Thoracic aorta (tissue), 2 donors: ENCODE results near the gene MATN4. TPM values are rescaled to one million over a fixed set of nuclear protein-coding genes. Genes with fewer than 3 reads are reported as not detected.

ENCODE experiments used
- ATAC-seq: fragments of 150-250 bp; one replicate; pipeline ENCODE4 v1.8.0; 2017; ENCODE audit warnings: low read depth; ENCODE audit not compliant: insufficient number of reproducible peaks, low FRiP score
- DNase-seq: peaks from one replicate; pipeline ENCODE4 v3.0.0-alpha.2; 2020; ENCODE audit warnings: low spot score
- H3K27ac ChIP-seq, 2 donors: fragments of 200-600 bp; sonication (generic); 1 replicate in 1 of 2; 2 replicates in 1 of 2; pipeline ENCODE4 v1.5.1; 2016; ENCODE audit warnings: mild to moderate bottlenecking in 2 of 2, moderate library complexity in 2 of 2
- H3K27me3 ChIP-seq: fragments of 200-600 bp; sonication (generic); replicated peaks from 2 replicates; pipeline ENCODE4 v1.6.0; 2016; ENCODE audit warnings: mild to moderate bottlenecking; ENCODE audit not compliant: insufficient read depth
- H3K36me3 ChIP-seq: fragments of 200-600 bp; sonication (generic); one replicate; pipeline ENCODE4 v1.5.1; 2016
- H3K4me1 ChIP-seq, 2 donors: fragments of 200-600 bp; sonication (generic); 1 replicate in 1 of 2; 2 replicates in 1 of 2; pipeline versions ENCODE4 v1.5.1 to v1.6.0; 2016; ENCODE audit warnings: low read depth in 2 of 2, mild to moderate bottlenecking in 1 of 2; ENCODE audit not compliant: control insufficient read depth in 1 of 2
- H3K4me3 ChIP-seq: fragments of 200-600 bp; sonication (generic); 2 replicates; pipeline ENCODE4 v1.5.1; 2016; ENCODE audit warnings: mild to moderate bottlenecking
- H3K9me3 ChIP-seq: fragments of 200-600 bp; sonication (generic); 2 replicates; pipeline ENCODE4 v1.5.1; 2016
- total RNA-seq, 2 donors: library from RNA; depleted of rRNA; stranded (reverse); fragments of >200 nt; gene quantifications; one replicate each; pipeline versions ENCODE4 v1.1.0 to v1.2.3, GENCODE V29; 2016
- TF ChIP-seq, protein P1 (sequence below): fragments of 200-600 bp; sonication (generic); IDR thresholded peaks from one replicate; pipeline ENCODE4 v1.5.1; 2019; ENCODE audit warnings: antibody characterized with exemption

The MATN4 gene
- total RNA-seq, 2 donors from 2014 or later = 0.27 TPM; not detected in 1

DNA sequence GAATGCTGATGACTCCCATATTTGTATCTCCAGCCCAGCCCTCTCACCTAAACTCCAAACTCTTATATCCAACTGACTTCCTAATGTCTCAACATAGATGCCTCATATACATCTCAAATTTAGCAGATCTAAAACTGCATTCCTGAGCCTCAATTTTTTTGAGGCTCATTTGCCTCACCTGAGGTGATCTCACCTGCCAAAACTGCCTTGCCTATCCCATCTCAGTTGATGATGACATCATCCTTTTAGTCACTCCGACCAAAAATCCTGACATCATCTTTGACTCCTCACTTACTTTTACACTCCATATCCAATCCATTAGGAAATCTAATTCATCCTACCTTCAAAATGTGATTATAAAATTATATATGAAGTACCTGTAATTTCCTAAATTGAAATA is 28.1 kb downstream of the MATN4 start:
- Histone ChIP-seq H3K4me1 (no peaks in the 10 kb centered on the region), H3K36me3 (no peaks in the 10 kb centered on the region), H3K4me3 (no peak overlapping the region), H3K27me3 (no peaks in the 10 kb centered on the region), H3K27ac (no peak overlapping the region), H3K9me3 (no peaks in the 10 kb centered on the region)
- no peak for DNase-seq
- ATAC-seq = no peak
- TF ChIP-seq, protein P1, sequence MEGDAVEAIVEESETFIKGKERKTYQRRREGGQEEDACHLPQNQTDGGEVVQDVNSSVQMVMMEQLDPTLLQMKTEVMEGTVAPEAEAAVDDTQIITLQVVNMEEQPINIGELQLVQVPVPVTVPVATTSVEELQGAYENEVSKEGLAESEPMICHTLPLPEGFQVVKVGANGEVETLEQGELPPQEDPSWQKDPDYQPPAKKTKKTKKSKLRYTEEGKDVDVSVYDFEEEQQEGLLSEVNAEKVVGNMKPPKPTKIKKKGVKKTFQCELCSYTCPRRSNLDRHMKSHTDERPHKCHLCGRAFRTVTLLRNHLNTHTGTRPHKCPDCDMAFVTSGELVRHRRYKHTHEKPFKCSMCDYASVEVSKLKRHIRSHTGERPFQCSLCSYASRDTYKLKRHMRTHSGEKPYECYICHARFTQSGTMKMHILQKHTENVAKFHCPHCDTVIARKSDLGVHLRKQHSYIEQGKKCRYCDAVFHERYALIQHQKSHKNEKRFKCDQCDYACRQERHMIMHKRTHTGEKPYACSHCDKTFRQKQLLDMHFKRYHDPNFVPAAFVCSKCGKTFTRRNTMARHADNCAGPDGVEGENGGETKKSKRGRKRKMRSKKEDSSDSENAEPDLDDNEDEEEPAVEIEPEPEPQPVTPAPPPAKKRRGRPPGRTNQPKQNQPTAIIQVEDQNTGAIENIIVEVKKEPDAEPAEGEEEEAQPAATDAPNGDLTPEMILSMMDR = no peak

DNA sequence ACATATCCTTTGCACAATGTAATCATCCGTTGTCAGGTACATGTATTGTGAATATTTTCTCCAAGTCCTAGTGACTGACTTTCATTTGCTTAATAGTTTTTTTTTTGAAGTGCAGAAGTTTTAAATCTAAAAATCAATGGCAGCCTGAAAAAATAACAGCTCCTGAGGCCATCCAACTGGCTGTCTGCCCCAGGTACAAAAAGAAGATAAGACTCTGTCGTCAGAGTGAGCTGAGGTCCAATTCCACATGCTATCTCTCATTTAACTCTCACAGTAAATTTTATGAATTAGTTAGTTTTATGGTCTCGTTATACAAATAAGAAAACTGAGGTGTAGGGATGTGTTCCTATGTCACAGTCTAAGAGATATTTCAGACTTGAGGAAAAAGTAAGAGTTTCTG is 32.8 kb downstream of the MATN4 start:
- H3K4me1 ChIP-seq = no peaks in the 10 kb centered on the region
- no peak overlapping the region for H3K4me3 ChIP-seq
- no peak overlapping the region for H3K27ac ChIP-seq
- no peaks in the 10 kb centered on the region for H3K27me3 ChIP-seq
- TF ChIP-seq, protein P1 = no peak
- no peaks in the 10 kb centered on the region for H3K9me3 ChIP-seq
- DNase-seq = no peak
- no peak for ATAC-seq
- H3K36me3 ChIP-seq = no peaks in the 10 kb centered on the region

DNA sequence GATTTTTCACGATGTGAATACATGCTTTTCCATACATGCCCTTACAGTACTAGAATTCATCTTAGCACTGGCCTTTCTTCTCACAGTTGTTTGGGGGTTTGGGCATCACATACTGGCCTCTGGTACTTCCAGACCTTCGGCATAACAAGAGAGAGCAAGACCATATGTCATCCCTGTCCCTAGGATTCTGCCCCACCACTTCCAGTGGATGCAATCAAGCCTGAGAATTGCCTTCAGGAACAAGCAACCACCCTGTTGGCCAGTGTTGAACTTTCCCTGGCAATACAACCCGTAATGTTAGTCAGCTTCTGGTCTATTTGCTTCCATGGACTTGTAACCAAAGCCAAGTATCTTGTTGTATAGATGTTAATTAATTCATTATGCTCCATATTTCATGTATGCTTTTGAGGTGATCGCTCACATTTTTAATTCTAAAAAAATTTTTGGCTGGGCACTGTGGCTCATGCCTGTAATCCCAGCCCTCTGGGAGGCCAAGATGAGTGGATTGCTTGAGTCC is 38.3 kb downstream of the MATN4 start:
- Histone ChIP-seq H3K27ac (no peak overlapping the region), H3K27me3 (no peaks in the 10 kb centered on the region), H3K4me1 (no peaks in the 10 kb centered on the region), H3K36me3 (no peaks in the 10 kb centered on the region), H3K4me3 (no peak overlapping the region), H3K9me3 (no peaks in the 10 kb centered on the region)
- TF ChIP-seq, protein P1 = no peak
- ATAC-seq (no peak), DNase-seq (no peak)

DNA sequence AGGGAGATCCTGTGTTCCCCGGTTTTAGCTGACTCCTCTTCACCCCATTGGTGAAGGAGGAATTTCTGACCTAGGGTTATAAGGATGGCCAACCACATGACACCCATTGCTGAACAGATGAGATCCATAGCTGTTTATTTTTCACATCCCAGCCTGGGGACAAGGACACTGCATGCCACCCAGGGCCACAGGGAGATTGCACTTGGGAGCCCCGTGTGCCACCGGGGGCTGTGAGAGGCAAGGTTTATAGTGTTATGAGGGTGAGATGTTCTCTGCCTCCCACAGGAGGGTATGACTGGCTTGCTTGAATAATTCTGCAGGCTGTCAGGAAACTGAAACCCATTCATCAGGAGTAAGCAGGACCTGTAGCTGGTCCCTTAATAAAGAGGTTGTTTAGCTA is 39.0 kb downstream of the MATN4 start:
- ATAC-seq (no peak), DNase-seq (no peak)
- Histone ChIP-seq H3K36me3 (no peaks in the 10 kb centered on the region), H3K27me3 (no peaks in the 10 kb centered on the region), H3K4me1 (no peaks in the 10 kb centered on the region), H3K27ac (no peak overlapping the region), H3K9me3 (no peaks in the 10 kb centered on the region), H3K4me3 (no peak overlapping the region)
- TF ChIP-seq, protein P1 = no peak

DNA sequence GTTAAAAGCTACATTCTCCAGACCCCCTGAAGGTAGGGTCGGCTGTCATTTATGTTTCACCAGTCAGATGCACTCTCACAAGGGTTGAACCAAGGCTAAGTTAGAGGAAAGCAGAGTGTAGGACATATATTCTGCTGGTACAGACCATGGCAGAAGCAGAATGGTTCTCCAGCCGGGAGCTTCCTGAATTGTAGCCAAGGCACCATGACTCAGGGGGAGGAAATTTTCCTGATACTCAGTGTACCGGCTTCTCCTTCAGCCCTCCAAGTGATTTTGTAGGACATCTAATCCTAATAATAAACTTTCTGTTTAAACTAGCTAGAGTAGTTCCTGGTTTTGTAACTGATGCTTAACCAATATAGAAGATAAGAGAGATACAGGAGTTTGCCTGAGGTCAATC is 39.6 kb downstream of the MATN4 start:
- DNase-seq (no peak), ATAC-seq (no peak)
- no peaks in the 10 kb centered on the region for H3K9me3 ChIP-seq
- no peak overlapping the region for H3K27ac ChIP-seq
- H3K4me1 ChIP-seq = no peaks in the 10 kb centered on the region
- H3K36me3 ChIP-seq = no peaks in the 10 kb centered on the region
- no peak overlapping the region for H3K4me3 ChIP-seq
- TF ChIP-seq, protein P1 = no peak
- no peaks in the 10 kb centered on the region for H3K27me3 ChIP-seq
